VCaP (cell line): ENCODE results near the gene EYA3.

Experiments
- H3K27ac ChIP-seq: fragments of 450-650 bp; 2 replicates; pipeline ENCODE4 v1.5.1; 2017
- TF ChIP-seq, protein P1 (sequence below): fragments of 450-650 bp; conservative IDR thresholded peaks from 2 replicates; pipeline ENCODE4 v1.5.1; 2017; ENCODE audit warnings: mild to moderate bottlenecking, moderate library complexity

Gene EYA3

DNA sequence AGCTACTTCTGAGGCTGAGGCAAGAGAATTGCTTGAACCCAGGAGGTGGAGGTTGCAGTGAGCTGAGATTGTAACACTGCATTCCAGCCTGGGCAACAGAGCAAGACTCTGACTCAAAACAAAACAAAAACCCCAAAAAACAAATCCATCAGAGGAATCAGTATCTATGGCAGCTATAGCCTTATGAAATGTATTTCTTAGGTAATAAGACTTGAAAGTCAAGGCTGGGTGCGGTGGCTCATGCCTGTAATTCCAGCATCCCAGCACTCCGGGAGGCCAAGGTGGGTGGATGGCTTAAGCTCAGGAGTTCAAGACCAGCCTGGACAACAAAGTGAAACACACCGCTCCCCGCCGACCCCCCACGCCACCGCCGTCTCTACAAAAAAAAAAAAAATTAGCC lies 31.1 kb upstream of the EYA3 start:
- TF ChIP-seq, protein P1, sequence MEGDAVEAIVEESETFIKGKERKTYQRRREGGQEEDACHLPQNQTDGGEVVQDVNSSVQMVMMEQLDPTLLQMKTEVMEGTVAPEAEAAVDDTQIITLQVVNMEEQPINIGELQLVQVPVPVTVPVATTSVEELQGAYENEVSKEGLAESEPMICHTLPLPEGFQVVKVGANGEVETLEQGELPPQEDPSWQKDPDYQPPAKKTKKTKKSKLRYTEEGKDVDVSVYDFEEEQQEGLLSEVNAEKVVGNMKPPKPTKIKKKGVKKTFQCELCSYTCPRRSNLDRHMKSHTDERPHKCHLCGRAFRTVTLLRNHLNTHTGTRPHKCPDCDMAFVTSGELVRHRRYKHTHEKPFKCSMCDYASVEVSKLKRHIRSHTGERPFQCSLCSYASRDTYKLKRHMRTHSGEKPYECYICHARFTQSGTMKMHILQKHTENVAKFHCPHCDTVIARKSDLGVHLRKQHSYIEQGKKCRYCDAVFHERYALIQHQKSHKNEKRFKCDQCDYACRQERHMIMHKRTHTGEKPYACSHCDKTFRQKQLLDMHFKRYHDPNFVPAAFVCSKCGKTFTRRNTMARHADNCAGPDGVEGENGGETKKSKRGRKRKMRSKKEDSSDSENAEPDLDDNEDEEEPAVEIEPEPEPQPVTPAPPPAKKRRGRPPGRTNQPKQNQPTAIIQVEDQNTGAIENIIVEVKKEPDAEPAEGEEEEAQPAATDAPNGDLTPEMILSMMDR, result no peak
- no peak overlapping the region for H3K27ac ChIP-seq

DNA sequence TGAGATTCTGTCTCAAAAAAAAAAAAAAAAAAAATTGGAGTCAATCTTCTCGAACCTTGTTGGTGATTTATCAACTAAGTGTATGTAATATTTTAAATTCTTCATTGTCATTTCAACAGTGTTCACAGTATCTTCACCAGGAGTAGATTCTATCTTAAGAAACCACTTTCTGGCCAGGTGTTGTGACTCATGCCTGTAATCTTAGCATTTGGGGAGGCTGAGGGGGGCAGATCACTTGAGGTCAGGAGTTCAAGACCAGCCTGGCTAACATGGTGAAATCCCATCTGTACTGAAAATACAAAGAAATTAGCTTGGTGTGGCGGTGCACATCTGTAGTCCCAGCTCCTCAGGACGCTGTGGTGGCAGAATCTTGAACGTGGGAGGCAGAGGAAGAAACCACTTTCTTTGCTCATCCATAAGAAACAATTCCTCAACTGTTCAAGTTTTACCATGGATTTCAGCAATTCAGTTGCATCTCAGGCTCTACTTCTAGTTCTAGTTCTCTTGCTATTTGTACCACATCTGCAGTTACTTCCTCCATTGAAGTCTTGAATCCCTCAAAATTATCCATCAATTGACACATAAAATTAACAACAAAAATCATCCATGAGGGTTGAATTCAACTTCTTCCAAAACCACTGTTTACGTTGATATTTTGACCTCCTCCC lies 30.4 kb upstream of the EYA3 start:
- TF ChIP-seq, protein P1, result no peak
- H3K27ac ChIP-seq, result no peak overlapping the region

DNA sequence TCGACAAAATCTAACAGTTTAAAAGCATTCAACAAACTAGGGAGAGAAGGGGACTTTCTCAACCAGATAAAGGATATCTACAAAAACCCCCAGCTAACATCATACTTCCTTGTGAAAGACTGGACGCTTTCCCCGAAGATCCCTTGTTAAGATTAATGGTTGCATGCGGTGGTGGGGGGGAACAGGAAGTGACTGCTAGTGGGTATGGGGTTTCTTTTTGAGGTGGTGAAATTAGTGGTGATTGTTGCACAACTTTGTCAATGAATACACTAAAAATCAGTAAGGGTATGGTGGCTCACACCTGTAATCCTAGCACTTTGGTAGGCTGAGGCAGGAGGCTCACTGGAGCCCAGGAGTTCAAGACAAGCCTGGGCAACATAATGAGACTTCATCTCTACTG lies 26.9 kb upstream of the EYA3 start:
- no peak overlapping the region for H3K27ac ChIP-seq
- TF ChIP-seq, protein P1, result no peak

DNA sequence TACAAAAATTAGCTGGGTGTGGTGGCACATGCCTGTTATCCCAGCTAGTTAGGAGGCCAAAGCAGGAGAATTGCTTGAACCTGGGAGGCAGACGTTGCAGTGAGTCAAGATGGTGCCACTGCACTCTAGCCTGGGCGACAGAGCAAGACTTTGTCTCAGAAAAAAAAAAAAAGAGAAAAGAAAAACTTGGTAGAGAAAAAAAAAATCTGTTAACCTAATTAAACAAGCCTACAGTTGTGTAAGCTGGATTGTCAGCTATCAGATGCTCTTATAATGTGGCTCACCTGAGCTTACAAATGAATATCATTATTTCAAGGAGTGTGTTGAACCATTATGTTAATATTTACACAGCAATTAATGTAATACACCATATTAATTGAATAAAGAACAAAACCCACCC lies 26.4 kb upstream of the EYA3 start:
- H3K27ac ChIP-seq, result no peak overlapping the region
- TF ChIP-seq, protein P1, result no peak

DNA sequence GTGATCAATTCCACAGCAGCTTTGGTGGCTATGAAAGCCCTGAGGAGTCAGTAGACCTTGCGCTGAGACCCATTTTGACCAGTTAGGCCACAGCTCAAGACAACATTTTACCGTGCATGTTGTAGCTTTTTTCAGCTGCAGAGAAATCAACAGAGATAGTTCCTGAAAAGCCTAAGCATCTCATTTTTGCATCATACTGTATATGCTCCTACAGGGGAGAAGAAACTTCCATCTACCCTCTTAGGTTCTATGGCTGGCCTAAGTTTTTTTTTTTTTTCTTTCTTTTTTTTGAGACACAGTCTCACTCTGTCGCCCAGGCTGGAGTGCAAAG lies 24.8 kb upstream of the EYA3 start:
- no peak overlapping the region for H3K27ac ChIP-seq
- TF ChIP-seq, protein P1, result no peak

DNA sequence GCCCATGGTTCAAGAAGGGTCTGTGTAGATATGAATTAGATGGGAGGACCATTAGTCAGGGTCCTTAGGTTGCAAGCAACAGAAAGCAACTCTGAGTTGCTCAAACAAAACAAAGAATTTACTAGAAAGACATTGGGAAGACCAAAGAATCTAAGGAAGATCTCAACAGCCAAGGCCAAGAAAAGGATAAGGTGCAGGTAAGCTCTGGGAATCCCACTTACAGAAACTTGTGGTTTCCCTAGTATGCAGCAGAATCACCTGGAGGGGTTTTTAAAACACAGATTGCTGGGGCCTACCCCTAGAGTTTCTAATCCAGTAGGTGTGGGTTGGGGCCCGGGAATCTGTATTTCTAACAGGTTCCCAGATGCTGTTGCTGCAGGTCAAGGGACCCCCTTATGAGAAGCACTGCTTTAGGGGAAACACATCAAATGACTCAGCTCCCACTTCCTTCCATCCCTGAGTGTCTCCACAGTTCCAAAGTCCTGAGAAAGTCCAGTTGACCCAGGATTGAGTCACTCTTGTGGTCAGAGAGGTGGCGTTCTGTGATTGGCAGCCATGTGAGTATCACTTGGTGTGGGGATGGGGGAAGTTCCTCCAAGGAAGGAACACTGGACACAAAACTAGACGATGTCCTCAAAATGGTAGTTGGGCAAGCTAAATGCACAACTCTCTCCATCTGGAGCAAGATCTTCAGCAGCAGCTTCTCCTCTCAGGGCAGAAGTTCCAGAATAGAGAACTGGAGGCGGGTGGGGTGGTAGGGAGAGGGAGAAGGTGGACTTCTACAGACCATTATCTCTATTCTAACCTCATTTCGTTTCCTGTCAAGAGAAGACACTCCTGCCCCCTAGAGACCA lies 24.2 kb upstream of the EYA3 start:
- H3K27ac ChIP-seq, result no peak overlapping the region
- TF ChIP-seq, protein P1, result no peak

DNA sequence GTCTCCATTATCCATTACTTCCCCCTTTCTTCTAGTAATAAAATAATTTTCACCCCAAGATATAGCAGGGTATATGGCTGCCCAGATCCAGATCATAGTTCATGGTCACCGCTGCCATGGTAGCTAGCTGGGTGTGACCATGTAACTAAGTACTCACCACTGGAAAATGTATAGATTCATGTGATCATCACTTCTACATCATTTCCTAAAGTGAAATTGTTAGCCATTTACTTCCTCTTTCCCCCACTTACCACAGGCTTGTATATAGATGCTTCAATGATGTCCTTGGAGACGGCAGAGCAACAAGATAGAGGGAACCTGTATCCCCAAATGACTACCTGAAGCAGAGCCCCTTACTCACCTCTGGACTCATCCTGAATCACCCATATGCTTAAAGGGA lies 22.7 kb upstream of the EYA3 start:
- TF ChIP-seq, protein P1, result no peak

More for the DNA sequence above, 22.7 kb upstream of the EYA3 start:
- no peak overlapping the region for H3K27ac ChIP-seq
